Vagina (tissue), 2 donors: ENCODE measurements around the gene MYO18A. TPM values are rescaled to one million over a fixed set of nuclear protein-coding genes. Genes with fewer than 3 reads are reported as not detected.

ENCODE experiments used
- DNase-seq, 2 donors: peaks; one replicate each; pipeline ENCODE4 v3.0.0-alpha.2; 2017; ENCODE audit errors: extremely low spot score in 2 of 2
- H3K27ac ChIP-seq: fragments of 200-600 bp; sonication (generic); one replicate; pipeline ENCODE4 v1.5.1; 2019
- H3K27me3 ChIP-seq: fragments of 200-600 bp; sonication (generic); one replicate; pipeline ENCODE4 v1.5.1; 2019
- H3K36me3 ChIP-seq, 2 donors: fragments of 200-600 bp; sonication (generic); one replicate each; pipeline ENCODE4 v1.5.1; 2017 to 2019
- H3K4me1 ChIP-seq: fragments of 200-600 bp; sonication (generic); one replicate; pipeline ENCODE4 v1.5.1; 2019
- H3K4me3 ChIP-seq, 2 donors: fragments of 200-600 bp; sonication (generic); 1 replicate in 1 of 2; 2 replicates in 1 of 2; pipeline ENCODE4 v1.5.1; 2016 to 2019
- H3K9me3 ChIP-seq: fragments of 200-600 bp; sonication (generic); one replicate; pipeline ENCODE4 v1.5.1; 2019
- CTCF ChIP-seq, 3 experiments: fragments of 450-650 bp in 2 of 3; fragments of 200-600 bp in 1 of 3; sonication (generic) in 1 of 3; IDR thresholded peaks; one replicate each; pipeline ENCODE4 v1.5.1; 2017 to 2019; ENCODE audit warnings: antibody characterized with exemption in 3 of 3, mild to moderate bottlenecking in 2 of 3, moderate library complexity in 2 of 3
- POLR2A ChIP-seq, 2 donors: fragments of 450-650 bp; IDR thresholded peaks; one replicate each; pipeline ENCODE4 v1.6.1; 2017; ENCODE audit warnings: antibody characterized with exemption in 2 of 2, mild to moderate bottlenecking in 2 of 2, moderate library complexity in 2 of 2
- POLR2AphosphoS5 ChIP-seq, 2 donors: sonication (generic); formaldehyde crosslinking; IDR thresholded peaks; one replicate each; pipeline ENCODE4 v1.9.0; 2017; ENCODE audit warnings: antibody characterized with exemption in 2 of 2, mild to moderate bottlenecking in 2 of 2, low read depth in 1 of 2; ENCODE audit not compliant: insufficient read depth in 1 of 2
- intact Hi-C: fragments of 100-400 bp; cut with DNase I; formaldehyde crosslinking; loops from one replicate; pipeline ENCODE4 v1.15.1; 2023
- total RNA-seq: library from RNA; depleted of rRNA; stranded (reverse); fragments of >200 nt; gene quantifications from one replicate; pipeline ENCODE4 v1.2.3, GENCODE V29; 2016

MYO18A gene
- total RNA-seq, 1 donor from 2014 or later = 70.7 TPM

GRCh38 chr17:29051731-29052130, 128.5 kb downstream of the MYO18A start:
- H3K27me3 ChIP-seq = no peaks in the 10 kb centered on the region
- H3K4me1 ChIP-seq = no peaks in the 10 kb centered on the region
- TF ChIP-seq POLR2AphosphoS5 (IDR thresholded peaks at IDR 0.05; ENCODE audit: insufficient read depth in 1 of 2, low read depth in 1 of 2) (no peak), POLR2A (IDR thresholded peaks at IDR 0.05) (no peak), CTCF (IDR thresholded peaks at IDR 0.05) (no peak)
- intact Hi-C loops = no loop called here
- no peak for DNase-seq
- no peak overlapping the region for H3K4me3 ChIP-seq
- no peaks in the 10 kb centered on the region for H3K36me3 ChIP-seq
- H3K9me3 ChIP-seq = no peaks in the 10 kb centered on the region
- H3K27ac ChIP-seq = no peak overlapping the region

- TF ChIP-seq CTCF (IDR thresholded peaks at IDR 0.05) = no peak
- no peak for TF ChIP-seq POLR2A (IDR thresholded peaks at IDR 0.05)
- no peak for TF ChIP-seq POLR2AphosphoS5 (IDR thresholded peaks at IDR 0.05; ENCODE audit: insufficient read depth in 1 of 2, low read depth in 1 of 2)
- Histone ChIP-seq H3K4me3 (no peak overlapping the region), H3K36me3 (no peaks in the 10 kb centered on the region), H3K27me3 (no peaks in the 10 kb centered on the region), H3K27ac (no peak overlapping the region), H3K9me3 (no peaks in the 10 kb centered on the region), H3K4me1 (no peaks in the 10 kb centered on the region)
- no peak for DNase-seq
- intact Hi-C loops = no loop called here
Observed at GRCh38 chr17:29051194-29051593, 129.0 kb downstream of the MYO18A start.

- H3K9me3 ChIP-seq = no peaks in the 10 kb centered on the region
- no peak overlapping the region for H3K27ac ChIP-seq
- H3K4me3 ChIP-seq = no peak overlapping the region
- TF ChIP-seq POLR2A (IDR thresholded peaks at IDR 0.05) = no peak
- no peak for TF ChIP-seq CTCF (IDR thresholded peaks at IDR 0.05)
- TF ChIP-seq POLR2AphosphoS5 (IDR thresholded peaks at IDR 0.05; ENCODE audit: insufficient read depth in 1 of 2, low read depth in 1 of 2) = no peak
- intact Hi-C loops = no loop called here
- H3K27me3 ChIP-seq = no peaks in the 10 kb centered on the region
- DNase-seq = no peak
- H3K36me3 ChIP-seq = no peaks in the 10 kb centered on the region
- H3K4me1 ChIP-seq = no peaks in the 10 kb centered on the region
Observed at GRCh38 chr17:29050176-29050575, 130.0 kb downstream of the MYO18A start.

GRCh38 chr17:29049541-29050145, 130.6 kb downstream of the MYO18A start:
- no peaks in the 10 kb centered on the region for H3K4me1 ChIP-seq
- H3K9me3 ChIP-seq = no peaks in the 10 kb centered on the region
- TF ChIP-seq CTCF (IDR thresholded peaks at IDR 0.05) (no peak), POLR2A (IDR thresholded peaks at IDR 0.05) (no peak), POLR2AphosphoS5 (IDR thresholded peaks at IDR 0.05; ENCODE audit: insufficient read depth in 1 of 2, low read depth in 1 of 2) (no peak)
- no peaks in the 10 kb centered on the region for H3K27me3 ChIP-seq
- no peaks in the 10 kb centered on the region for H3K36me3 ChIP-seq
- intact Hi-C loops = no loop called here
- H3K4me3 ChIP-seq = no peak overlapping the region
- no peak overlapping the region for H3K27ac ChIP-seq
- no peak for DNase-seq

GRCh38 chr17:29048440-29049368, 131.5 kb downstream of the MYO18A start:
- Histone ChIP-seq H3K4me3 (no peak overlapping the region), H3K27me3 (no peaks in the 10 kb centered on the region), H3K27ac (no peak overlapping the region), H3K9me3 (no peaks in the 10 kb centered on the region), H3K4me1 (no peaks in the 10 kb centered on the region), H3K36me3 (no peaks in the 10 kb centered on the region)
- intact Hi-C loops = no loop called here
- DNase-seq = no peak
- no peak for TF ChIP-seq POLR2A (IDR thresholded peaks at IDR 0.05)
